Inferior parietal cortex (tissue), 1 donor: ENCODE data around the gene AHI1.
A peak's percentile ranks its signal among the peaks of the same experiment; 100 is the strongest.
"Not testable (repeated sequence)": the region's sequence is repeated elsewhere in the genome, so short reads cannot be mapped to it uniquely, and the experiment has no call there.

Source experiments
- DNase-seq: peaks from one replicate; pipeline ENCODE4 v3.0.0-alpha.2; 2016; ENCODE audit errors: extremely low spot score

The AHI1 gene

DNA sequence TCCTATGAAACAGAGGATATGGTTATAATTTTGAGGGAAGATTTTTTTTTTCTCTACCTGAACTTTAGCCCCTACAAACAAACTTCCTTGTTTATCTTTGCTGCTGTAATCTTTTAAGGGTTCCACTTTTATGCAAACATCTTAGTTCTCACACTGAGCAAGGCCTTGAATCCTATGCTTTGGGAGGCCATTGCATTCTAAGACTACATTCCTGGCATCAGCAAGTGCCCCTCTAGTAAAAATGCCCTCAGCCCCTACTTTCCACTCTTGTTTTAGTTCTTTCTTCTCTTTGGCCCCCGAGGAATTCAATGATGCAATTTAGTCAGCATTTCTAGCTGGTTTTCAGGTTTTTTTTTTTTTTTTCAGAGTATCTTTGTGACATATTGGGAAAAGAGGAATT lies 8.1 kb upstream of the AHI1 start:
- no peak for DNase-seq

DNA sequence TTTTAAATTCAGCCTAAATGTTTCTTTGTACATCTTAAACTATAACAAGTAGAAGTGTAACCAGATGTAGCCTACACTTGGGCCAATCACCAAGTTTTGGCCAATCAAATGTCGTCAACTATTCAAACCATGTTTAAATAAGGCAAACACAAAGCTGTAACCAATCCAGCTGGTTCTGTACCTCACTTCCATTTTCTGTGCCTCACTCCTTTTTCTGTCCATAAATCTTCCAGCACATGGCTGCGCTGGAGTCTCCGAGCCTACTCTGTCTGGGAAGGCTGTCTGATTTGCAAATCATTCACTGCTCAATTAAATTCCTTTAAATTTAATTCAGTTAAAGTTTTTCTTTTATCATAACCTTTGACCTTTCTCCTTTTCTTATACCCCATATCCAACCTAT lies 7.7 kb upstream of the AHI1 start:
- DNase-seq = no peak

DNA sequence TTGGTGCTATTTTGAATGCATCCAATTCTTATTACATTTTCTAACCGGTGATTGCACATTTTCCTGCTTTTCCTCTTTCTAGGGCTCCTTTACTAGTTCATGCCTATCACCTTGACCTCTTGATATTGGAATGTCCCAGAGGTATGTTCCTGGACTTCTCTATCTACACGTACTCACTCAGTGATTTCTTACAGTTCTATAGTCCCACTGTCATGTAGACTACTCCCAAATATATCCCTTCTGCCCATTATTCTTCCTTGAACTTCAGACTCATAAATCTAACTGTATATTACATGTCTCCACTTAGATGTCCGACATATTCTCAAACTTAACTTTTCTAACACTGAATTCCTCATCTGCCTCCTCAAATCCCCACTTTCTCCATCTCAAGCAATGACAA lies 7.2 kb upstream of the AHI1 start:
- DNase-seq = no peak

DNA sequence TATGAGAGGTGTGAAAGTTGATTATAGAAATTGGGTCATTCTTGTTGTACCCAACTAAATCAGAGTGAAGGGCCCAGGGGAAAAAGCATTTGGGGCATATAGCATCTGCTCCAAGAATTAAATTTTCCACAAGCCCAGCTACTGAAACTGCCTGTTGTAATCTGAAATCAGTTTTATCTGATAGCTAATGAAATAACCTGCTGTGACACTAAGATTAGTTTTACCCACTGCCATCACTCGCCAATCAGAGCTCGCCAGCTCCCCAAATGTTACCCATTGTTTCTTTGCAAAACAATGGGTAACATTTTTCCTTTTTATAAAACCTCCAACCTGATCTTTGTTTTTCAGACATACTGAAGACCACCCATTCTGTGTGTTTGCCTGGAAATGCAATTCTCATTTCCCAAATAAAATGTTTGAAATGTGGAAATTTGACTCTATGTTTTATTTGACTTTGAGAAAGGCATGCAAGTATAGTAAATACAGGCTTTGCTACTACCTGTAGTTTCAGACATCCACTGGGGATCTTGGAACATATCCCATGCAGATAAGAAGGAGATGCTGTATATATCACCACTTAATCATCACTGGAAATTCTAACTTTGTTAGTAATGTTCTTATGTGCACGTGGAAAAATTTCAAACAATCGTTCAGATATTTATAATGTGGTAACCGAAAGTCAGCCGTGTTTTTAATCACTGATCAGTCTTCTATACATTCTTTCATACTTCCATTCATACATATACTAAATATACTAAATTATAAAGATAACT lies 6.3 kb upstream of the AHI1 start:
- no peak for DNase-seq

DNA sequence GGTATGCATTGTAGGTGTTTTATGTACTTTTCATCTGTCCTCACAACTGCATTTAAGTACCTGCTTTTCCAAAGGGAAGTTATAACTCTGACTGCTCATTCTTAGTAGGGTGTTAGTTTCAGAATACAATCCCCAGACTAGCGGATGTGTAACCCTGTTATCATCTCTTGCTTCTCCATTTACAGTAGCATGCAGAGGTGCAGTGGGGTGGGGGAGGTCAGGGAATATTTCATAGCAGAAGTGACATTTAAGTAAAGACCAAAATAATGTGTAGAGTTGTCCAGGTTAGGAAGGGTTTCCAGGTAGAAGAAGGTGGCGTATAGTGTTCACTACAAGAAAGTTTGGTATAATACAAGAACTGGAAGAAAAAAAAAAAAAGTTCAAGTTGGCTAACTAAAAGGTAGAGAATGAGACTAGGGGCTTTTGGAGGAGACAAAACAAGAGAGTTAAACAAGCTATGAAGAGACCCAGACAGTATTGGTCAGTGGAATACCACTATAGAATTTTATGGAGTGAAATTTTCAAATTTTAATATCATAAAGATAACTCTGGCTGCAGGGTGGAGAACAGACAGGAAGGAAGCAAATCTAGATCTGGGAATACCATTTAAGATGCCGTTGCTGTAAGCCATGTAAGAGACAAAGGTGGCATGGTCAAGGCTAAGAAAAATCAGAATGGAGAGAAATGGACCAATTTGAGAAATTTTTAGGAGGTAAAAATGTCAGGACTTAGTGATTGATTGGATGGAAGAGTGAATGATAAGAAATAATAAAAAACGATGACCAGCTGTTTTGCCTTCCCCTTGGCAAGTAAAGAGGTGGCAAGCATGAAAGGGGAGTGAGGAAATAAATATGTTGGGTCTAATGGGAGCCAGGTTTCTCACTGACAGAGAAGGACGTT lies 2.2 kb upstream of the AHI1 start:
- DNase-seq = no peak

DNA sequence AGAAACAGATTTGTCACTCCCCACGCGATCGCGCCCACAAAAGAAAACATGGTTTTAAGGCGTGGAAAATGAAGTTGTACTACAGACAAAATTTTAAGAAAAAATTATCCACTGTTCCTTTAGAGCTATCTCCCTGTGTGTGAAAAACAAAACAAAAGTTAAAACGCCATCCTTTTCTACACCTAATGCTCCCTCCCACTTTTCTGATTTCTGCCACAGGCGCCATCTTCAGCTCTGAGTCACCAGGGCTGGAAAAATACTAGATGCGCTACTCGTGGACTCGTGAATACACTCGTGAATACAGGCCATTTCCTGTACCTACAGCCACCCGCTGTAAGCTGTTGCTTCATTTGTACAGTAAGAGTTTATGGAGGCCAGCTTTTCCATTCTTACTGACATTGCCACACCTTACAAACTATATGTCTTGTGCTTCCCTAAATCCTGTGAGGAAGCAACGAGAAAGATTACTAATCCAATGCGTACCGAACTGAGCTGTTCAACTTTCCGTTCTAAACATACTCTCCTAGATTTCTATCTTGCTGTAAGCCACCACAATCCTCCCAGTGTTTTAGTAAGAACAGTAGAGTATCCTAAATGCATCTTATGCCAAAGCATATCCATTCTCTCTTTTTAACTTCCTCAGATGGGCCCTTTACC lies 773 bp upstream of the AHI1 start:
- peak; percentile 89 for DNase-seq

DNA sequence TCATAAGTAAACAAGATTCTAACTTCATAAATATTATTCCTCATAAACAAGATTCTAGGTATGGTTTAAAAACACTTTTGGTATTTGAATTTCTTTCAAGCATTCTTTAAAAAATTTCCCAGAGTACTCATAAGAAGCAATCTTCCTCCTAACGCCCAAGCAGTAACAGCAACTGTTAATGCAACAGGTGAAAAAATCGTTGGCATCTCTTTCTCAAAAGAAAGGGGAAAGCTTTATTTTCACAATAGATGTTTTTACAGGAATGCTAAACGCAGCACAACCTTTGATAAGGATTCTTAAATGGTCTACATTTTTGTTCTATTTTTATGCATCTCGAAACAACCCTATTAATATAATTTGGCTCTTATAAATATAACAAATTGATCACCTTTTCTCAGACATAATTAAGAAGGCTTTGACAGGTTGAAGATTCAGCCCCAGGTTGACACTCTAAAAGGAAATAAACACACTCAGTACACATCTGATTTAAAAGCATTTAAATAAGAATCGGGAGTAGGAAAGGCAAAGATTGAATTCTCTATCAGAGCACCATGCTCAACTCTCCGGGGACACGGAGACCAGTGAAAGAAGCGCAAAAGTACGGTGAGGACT lies 634 bp downstream of the AHI1 start:
- peak; percentile 20 for DNase-seq

DNA sequence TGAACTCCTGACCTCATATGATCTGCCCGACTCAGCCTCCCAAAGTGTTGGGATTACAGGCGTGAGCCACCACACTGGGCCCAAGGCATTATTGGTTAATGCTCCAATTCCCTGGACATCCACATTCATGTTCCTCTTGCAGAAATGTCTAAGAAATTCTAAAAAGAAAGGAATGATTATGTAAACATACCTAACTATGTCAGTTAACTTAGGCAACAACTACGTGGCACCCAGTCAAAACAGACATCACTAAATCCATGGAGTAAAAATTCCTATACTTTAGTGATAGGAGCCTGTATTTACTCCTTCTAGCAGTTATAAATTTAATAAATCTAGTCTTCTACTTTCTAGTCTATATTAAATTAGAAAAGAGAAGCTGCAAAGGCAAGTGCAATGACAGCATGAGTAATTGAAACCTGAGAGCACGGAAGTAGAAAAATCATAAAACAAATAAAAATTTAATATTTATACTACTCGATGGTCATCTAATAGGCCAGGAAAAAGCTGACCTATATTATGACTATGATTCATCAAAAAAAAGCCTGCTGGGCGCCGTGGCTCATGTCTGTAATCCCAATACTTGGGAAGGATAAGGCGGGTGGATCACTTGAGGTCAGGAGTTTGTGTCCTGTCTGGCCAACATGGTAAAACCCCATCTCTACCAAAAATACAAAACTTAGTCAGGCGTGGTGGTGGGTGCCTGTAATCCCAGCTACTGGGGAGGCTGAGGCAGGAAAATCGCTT lies 4.2 kb downstream of the AHI1 start:
- DNase-seq = no peak

DNA sequence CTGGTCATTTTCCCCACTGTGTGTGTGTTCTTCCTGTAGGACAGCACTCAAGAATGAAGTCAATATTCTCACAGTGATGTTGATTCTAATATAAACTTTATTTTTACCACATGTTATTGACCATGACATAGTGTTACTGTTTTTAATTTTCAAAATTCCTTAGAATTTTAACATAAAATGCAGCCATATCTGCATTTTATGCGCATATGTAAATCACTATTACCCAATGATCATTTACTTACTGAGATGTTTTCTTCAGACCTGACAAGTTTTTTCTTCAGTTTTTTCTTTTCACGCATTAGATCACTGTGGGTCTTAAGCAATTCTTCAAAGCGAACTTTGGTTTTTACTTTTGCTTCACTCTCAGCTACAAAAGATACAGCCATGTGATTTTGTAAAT lies 7.2 kb downstream of the AHI1 start:
- no peak for DNase-seq

DNA sequence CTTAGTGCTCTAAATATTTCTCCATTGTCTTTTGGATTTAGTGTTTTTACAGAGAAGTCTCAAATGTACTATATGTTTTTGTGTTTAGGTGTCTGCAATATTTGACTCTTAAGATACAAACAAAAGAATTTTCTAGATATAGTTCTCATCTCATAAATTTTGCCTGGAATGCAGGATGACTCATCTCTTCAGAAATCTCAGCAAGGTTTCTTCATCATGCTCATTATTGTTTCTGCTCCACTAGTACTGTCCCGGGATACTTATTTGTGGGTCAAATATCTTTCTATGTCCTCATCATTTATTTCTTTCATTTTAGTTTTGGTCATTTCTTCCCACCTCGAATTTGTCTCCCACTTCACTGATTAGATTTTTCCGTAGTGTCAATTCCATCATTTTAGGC lies 9.5 kb downstream of the AHI1 start:
- no peak for DNase-seq

DNA sequence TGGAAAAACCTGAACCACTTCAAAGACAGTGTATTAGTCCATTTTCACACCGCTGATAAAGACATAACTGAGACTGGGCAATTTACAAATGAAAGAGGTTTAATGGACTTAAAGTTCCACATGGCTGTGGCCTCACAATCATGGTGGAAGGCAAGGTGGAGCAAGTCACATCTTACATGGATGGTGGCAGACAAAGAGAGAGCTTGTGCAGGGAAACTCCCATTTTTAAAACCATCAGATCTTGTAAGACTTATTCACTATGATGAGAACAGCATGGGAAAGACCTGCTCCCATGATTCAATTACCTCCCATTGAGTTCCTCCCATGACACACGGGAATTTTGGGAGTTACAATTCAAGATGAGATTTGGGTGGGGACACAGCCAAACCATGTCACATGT lies 13.6 kb downstream of the AHI1 start:
- not testable (repeated sequence) for DNase-seq

DNA sequence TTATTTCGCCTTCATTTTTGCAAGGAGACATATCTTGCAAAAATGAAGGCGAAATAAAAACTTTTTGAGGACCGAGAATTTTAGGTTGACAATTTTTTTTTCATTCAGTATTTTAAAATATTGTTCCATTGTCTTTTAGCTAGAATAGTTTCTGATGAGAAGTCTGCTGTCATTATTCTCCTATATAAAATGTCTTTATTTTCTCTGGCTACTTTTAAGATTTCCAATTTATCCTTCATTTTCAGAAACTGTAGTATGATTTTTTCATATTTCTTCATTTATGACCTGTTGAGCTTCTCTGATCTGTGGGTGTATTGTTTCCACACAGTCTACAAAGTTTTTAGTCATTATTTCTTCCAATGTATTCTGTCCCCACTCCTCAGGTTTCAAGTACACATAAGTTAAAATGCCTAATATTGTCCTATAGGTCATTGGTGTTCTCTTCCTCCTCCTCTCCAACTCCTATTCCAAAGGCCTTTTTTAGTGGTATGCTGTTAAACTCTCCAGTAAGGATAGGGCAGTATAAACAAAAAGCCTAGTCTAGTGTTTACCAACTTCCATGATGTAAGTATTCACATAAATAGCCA lies 15.7 kb downstream of the AHI1 start:
- DNase-seq = no peak

DNA sequence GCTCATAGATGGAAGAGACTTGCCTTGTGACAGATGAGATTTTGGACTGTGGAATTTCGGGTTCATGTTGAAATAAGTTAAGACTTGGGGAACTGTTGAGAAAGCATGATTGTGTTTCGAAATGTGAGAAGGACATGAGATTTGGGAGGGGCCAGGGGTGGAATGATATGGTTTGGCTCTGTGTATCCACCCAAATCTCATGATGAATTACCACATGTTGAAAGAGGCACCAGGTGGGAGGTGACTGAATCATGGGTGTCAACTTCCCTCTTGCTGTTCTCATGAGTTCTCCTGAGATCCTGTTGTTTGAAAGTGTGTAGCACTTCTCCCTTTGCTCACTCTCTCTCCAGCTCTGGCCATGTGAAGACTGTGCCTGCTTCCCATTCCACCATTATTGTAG lies 17.9 kb downstream of the AHI1 start:
- DNase-seq = no peak

DNA sequence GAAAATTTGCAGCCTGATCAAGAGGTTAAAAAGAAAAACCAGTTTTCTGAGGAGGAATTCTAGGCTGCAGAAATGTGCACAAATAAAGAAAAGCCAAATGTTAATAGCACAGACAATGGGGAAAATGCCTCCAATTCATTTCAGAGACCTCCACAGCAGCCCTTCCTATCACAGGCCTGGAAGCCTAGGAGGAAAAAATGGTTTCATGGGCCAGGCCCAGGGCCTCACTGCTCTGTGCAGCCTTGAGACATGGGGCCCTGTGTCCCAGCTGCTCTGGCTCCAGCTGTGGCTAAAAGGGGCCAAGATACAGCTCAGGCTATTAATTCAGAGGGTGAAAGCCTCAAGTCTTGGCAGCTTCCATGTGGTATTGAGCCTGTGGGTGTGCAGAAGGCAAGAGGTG lies 18.9 kb downstream of the AHI1 start:
- no peak for DNase-seq

DNA sequence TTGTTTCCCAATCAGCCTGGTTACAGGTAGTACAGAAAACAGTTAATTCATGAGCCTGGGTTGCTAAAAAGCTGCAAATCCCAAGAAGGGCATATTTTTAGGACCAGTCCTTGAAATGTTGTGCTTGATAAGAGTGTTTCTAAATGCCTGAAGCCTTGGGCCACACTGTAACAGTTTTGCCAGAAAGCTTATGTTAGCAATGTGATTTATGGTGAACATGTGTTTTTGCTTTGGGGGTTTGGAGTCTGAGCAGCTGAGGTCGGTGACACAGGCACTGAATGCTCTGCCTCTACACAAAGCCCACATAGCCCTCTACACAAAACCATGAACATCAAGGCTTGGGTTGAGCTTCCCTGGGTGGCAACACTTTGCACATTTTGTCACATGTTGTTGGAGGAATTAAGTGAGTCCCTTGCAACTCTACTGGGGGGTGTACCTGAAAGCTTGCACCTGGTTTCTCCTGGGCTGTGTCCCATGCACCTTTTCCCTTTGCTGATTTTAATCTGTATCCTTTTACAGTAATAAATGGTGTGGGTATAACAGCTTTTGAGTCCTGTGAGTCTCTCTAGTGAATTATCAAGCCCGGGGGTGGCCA lies 22.2 kb downstream of the AHI1 start:
- DNase-seq = no peak

DNA sequence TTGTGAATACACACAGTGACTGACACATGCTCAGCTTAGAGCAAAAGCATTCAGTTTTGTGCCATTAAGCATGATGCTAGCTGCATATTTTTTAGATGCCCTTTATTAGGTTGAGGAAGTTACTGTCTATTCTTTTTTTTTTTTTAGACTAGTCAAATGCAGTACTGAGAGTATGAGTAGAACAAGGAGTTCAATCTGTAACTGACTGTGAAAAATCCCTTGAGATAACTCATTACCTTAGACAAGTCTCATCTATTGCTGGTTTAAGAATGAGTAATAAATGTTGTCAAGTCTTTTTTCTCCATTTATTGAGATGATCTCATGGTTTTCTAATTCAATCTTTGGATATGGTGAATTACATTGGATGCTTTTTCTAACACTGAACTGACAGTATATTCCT lies 23.2 kb downstream of the AHI1 start:
- DNase-seq = no peak

DNA sequence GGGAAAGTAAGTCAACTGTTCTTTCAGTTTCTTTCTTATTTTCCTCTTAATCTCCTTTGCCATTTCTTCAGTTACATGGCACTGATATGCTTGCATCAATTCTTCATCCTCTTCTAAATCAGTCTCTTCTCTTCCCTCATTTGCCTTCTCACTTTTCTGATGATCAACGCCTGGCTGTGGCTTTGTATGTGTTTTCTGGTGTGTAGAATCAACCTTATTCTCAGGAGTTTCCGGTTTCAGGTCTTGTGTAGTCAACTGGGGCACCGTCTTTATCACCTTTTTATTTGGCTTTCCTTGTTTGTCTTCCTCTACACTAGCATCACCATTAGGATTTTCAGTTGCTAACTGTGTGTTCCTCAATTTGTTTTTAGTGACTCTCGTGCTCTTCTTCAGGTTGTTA lies 31.6 kb downstream of the AHI1 start:
- DNase-seq = no peak

DNA sequence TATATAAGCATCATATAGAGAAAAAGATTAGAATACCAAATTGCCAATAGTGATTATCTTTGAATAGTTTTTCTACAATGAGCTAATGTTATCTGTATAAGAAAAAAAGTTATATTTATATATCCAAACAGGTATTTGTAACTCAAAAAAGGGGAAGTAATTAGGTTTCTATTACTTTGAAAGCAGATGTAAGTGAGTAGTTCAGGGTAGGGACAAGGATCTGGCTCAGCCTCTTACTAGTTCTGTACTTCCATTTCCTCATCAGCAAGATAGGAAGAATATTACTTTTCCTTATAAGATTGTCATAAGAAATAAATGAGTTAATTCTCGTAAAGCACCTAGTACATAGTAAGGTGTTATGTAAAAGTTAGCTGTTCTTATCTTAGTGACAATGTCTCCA lies 32.2 kb downstream of the AHI1 start:
- DNase-seq = no peak

DNA sequence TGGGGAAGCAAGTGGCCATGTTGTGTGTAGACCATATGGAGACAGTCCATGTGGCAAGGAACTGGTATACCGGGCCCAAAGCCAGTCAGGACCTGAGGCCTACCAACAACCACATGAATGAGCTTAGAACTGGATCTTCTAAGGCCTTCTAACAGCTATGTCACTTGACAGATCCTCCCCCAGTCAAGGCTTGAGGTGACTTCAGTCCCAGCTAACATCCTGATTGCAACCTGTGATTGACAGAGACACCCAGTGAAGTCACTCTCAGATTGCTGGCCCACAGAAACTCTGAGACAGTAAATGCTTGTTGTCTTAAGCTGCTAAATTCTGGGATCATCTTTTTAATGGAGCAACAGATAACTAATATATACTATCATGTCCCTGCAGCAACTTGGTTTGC lies 32.9 kb downstream of the AHI1 start:
- no peak for DNase-seq

DNA sequence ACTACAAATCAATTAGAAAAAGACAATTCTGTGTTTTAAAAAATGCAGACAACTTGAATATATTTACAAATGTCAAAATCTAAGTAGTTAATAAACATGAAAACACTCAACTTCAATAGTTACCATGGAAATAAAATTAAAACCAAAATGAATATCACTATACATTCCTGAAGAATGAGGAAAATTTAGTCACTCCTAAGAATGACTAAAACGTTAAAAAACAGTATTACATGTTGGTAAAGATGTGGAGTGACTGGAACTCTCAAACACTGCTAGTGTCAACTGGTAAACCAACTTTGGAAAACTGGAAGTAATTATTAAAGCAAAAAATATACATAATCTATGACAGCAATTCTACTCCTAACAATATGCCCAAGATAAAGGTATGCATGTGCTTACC lies 36.3 kb downstream of the AHI1 start:
- DNase-seq = no peak

DNA sequence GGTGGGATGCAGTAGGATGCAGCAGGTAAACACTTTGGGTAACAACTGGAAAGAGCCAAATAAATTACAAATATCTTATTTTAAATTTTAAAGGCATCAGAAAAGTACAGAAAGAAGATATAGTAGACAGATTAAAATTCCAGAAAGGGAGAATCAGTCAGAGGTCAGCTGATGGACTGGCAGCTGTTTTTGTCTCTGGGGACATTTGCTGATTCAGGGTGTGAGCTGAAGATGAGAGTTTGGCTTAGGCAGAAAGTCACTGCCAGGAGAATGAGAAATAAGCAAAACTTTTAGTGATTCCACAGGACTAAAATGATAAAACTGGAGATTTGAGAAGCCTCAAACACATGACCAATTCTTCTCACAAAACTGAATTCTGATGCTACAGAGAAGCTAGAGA lies 39.5 kb downstream of the AHI1 start:
- DNase-seq = no peak
